C4-2B (cell line): ENCODE results near the gene RAD17.

Experiments used
- CTCF ChIP-seq: fragments of 450-650 bp; conservative IDR thresholded peaks from 2 replicates; pipeline ENCODE4 v1.5.1; 2017; ENCODE audit warnings: mild to moderate bottlenecking
- ZFX ChIP-seq: fragments of 450-650 bp; IDR thresholded peaks from 2 replicates; pipeline ENCODE4 v1.6.1; 2017

GRCh38 chr5:69416180-69416579, 46.6 kb downstream of the RAD17 start:
- no peak for TF ChIP-seq CTCF
- no peak for TF ChIP-seq ZFX
